ENCODE measurements around the gene CCL4.
"Not testable (repeated sequence)": the region's sequence is repeated elsewhere in the genome, so short reads cannot be mapped to it uniquely, and the experiment has no call there.

Gene CCL4

DNA sequence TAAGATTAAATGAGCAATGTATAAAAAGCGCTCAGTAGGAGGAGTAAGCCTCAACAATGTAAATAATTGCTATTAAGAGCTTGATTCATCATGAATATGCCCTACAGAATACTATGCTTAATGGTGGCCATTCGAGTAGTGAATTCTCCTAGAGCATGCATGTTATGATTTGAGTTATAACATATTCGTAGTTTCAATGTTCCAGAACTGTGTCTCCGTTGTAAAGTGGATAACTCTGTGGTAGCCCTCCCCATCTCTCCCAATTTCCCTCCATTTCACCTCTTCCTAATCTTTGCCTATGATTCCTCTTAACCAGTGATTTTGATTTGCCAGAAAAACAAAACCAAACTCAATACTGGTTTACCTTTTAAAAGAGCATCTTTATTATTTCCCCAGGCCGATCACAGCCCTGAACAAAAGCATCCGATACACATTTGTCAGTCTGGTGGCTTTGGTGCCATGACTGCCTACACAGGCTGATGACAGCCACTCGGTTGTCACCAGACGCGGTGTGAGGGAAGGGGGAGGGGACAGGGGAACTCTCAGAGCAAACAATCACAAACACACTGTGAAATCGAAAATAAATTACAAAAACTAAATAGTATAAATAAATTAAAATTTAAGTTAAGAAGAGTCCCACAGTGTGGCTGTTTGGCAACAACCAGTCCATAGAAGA, 15.6 kb upstream of the CCL4 start:
- not testable (repeated sequence) for DNase-seq (ENCODE audit: low read depth)

DNA sequence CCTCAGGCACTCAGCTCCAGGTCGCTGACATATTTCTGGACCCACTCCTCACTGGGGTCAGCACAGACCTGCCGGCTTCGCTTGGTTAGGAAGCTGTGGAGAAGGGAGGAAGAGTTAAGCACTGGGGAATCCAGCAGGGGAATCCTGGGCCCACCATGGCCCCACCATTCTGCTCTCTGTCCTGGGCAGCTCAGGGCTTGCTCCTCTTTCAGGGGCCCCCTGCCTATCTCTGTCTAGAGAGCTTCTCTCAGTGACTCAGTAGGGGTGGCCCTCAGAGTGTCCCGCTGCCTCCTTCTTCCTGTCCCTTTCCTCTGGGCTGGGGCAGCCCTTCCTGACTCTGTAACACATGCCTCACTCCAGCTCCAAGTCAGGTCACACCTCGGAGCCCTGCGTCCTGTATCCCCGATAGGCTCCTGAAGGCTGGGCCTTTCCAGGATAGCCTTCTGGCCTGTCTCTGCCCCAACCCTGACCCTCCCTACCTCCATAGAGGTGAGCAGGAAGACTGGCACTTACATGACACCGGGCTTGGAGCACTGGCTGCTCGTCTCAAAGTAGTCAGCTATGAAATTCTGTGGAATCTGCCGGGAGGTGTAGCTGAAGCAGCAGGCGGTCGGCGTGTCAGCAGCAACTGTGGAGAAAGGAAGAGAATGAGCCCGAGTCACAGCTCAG, 14.8 kb upstream of the CCL4 start:
- DNase-seq (ENCODE audit: low read depth): no peak

DNA sequence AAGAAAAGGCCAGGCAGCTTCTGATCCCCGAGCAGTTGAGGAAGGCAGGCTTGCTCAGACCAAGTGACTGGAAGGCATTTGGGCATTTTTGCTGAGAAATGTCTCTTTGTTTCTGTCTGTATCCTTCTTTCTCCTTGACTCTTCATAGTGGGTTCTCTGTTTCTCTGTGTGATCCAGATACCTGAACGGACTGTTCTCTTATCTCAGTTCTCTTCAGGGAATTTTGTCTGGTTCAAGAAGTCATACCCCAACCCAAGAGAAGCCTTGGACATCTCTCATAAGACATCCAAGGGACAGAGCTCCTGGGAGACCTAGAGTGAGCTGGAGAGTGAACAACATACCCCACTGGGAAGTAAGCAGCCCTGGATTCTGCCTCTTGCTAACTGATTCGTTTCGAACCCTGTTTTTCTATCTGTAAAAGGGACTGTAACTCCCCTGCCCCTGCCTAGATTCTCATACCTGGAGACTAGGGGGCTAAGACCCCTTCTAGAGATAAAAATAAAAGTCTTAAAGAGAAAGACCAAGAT, 14.2 kb upstream of the CCL4 start:
- no peak for DNase-seq (ENCODE audit: low read depth)

DNA sequence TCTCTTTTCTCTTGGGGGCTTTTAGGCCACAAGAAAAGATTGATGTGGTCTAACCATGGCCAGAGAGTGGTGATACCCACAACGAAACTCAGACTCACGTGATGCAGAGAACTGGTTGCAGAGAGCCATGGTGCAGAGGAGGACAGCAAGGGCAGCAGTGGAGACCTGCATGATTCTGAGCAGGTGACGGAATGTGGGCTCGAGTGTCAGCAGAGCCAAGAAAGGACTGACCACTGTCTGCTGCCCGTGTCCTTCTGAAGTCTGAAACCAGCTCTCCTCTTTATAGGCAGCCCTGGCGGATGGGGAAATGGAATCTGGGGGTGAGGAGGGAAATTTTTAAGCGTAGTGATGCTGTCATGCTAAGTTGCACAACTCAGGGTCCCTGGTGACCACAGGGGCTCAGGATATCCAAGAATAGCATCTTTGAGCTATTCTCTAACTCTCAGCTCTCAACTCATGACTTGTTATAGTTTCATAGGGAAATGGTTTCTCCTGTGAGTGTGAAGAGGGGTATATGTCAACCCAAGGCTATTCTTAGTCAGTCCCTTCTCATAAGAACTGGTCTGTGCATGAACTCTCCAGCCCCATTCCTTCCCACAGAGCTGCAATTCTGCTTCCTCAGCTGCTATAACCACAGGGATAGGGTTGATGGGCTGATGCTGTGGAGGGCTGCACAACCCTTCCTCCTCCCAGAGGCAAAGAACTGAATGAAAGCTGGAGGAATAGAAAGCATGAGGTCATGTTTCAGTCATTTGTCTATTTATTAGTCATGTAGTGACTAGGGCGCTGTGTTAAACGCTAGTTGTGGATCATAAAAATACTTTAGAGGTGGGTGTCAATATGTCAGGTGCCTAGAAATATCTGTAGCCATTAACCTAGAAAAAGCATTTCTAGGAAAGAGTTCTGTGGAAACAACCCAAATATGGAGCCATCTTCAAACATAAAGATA, 13.5 kb upstream of the CCL4 start, which contains the start of gene CCL3:
TSS of gene CCL3 (minus strand) at position 256 of the 949 bp plus-strand sequence. CDS start at position 171, 85 bp downstream.
- DNase-seq (ENCODE audit: low read depth): no peak

DNA sequence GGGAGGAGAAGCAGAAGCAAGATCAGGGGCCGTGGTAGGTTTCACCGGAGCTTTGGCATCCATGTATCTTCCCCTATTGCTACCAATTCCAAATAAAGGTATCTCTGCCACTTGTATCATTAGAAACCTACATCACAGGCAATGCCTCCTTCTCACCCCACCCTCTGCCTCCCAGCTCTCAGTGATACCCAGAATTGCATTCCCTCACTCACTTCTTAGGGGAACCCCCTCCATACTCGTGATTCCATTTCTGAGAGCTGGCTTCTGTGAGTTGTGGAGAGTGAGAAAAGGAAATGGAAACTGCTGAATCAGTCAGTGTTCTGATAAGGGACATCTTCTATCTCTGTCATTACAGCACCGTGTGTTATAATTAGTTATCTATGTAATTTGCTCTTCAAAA, 11.4 kb upstream of the CCL4 start:
- no peak for DNase-seq (ENCODE audit: low read depth)

DNA sequence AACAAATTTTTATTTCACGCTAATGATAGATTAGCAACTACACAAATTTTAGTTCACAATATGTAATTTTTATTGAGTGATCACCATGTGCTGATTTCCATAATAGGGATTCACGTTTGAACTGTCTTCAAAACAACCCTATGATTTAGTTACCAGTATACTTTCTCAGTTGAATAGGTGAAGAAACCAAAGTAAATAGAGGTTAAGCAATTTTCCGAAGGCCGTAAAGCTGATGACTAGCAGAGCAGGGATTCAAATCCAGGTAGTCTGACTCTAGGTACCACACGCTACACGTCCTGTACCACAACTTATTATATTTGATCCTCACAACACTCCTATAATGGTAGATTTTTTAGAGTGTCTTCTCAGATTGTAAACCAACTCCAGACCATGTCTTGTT, 10.9 kb upstream of the CCL4 start:
- not testable (repeated sequence) for DNase-seq (ENCODE audit: low read depth)

DNA sequence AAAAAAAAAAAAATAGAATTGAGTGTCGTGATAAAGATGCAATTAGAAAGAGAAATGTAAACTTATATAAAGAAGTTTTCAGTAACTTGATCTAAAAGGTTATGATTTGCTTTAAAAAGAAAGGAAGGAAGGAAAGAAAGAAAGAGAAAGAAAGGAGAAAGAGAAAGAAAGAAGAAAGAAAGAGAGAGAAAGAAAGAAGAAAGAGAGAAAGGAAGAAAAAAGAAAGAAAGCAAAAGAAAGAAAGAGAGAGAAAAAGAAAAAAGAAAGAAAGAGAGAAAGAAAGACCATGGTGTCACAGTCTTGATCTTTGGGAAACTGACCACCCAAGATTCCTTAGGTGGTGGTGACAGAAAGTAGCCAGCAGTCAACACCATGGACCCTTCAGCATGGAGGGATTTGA, 9.4 kb upstream of the CCL4 start:
- no peak for DNase-seq (ENCODE audit: low read depth)

DNA sequence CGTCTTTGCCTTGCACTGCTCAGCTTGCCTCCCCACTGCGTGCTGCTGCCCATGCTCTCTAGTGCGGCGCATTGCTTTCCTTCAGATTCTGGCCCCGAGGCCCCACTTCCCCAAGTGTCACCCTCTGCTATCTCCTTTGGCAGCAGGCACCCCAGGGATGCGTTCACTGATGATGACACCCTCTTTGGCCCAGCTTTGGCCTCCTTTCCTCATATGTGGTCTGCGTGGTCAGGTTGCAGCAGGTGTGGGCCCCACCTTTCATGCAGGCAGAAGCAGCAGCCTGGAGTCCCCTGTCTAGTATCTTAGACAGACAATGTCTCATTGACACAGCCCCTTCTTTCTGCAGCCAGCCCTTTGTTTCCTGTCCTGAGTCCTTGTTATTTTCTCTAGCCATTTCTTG, 8.9 kb upstream of the CCL4 start:
- DNase-seq (ENCODE audit: low read depth): no peak

DNA sequence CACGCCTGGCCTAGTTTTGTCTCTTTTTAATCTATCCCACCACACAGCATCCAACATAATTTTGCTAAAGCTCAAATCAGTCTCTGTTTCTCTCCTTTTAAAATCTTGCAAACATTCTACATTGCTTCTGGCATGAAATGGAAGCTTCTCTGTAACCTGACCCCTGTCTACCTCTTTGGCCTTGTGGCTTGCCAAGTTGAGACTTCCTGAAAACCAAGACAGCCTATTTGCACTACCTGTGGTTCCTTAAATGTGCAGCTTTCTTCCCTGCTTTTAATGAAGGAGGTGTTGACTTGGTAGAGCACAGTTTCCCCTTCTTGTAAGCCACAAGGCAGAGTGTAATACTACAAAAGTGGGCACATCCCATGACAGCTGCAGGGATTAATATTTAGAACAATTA, 7.6 kb upstream of the CCL4 start:
- DNase-seq (ENCODE audit: low read depth): no peak

DNA sequence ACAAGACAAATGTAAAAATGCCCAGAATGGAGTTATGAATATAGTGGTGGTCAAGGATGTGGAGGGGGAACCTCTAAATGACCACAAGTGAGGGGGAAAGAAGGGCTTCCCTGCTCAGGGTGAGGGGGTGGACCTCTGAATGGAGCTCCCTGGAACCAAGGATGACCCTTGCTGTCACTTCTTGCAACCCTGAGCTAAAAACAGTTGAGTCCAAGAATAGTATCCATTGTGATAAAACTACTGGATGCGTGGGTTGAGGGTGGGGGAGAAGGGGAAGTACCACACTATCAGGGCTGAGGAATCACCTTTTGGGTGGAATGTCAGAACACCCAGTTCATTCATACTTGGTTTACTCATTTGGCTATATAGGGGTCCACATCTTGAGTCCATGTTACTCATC, 4.6 kb upstream of the CCL4 start:
- not testable (repeated sequence) for DNase-seq (ENCODE audit: low read depth)

DNA sequence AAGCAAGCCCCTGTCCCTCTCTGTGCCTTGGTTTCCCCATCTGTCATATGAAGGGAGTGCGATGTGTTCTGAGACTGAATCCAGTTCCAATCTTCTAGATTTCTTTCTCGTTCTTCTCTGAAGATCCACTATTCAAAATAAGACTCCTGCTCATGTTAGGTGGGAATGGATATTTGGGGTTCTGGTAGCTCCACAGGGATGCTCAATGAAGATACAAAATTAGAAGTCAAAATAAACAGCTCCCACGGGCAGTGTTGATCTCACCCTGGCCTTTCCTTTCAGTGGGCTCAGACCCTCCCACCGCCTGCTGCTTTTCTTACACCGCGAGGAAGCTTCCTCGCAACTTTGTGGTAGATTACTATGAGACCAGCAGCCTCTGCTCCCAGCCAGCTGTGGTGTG, 619 bp downstream of the CCL4 start:
- DNase-seq (ENCODE audit: low read depth): not testable (repeated sequence)

DNA sequence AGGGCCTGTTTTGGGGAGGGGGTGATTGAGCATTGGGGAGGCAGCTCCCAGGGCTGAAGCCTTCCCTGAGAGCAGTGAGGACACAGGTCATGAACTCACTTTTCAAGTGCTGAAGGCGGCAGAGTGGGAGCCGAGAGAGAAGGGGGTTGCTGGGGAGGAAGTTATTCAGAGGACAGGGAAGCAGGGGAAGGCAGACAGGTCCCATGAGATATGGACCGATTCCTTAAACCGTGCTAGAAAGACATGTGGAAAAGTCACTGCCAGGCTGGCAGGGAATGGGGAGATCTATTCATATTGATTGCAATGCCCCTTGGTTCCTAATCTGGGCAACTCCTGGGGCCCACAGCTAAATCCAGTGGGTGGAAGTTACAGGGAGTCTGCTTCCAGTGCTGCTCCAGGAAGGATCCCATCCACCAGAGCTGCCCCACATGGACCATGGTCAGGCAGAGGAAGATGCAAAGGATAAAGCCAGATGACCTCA, 1.1 kb downstream of the CCL4 start:
- DNase-seq (ENCODE audit: low read depth): no peak

DNA sequence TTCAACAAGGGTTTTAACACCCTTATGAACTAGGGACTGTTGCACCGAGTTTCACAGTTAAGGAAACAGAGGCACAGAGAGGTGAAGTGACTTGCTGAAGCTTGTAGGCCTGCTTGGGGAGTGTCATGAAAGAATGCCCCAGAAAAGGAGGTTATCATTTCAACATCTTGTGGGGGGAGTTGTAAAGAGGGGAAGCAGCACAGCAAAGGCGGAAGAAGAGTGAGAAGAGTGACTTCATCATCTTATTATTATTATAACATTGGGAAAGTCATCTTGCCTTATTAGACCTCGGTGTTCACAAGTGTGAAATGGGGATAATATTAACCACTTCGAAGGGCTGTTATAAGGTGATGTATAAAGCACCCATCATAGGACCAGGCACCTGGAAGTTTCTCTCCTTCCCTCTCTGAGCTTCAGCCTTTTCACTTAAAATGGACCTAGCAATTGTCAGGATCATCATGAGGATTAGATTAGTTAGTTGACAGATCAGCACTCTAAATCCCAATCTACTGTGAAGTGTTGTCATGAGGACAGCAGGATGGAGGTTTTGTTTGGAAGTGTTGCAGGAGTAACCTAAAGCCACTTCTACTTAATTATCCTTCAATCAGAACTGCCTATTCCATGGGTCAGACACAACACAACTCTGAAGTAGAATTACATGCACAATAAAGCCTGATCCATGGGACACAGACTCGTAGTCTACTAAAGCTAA, 2.3 kb downstream of the CCL4 start:
- no peak for DNase-seq (ENCODE audit: low read depth)

DNA sequence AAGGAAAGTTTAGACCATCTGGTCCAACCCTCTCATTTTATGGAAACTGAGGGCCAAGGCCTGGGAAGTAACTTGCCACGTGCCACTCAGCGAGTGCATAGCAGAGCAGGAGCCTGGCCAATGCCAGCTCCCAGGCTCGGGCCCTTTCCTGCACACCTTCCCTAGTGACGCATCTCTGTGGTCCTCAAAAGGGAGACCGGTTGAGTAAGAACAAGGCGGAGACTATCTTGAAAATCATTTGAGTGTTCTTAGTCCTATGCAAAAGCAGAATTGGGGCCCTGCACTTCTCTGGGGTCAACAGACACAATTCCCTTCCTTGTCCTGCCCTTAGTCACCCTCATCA, 2.8 kb downstream of the CCL4 start:
- no peak for DNase-seq (ENCODE audit: low read depth)

DNA sequence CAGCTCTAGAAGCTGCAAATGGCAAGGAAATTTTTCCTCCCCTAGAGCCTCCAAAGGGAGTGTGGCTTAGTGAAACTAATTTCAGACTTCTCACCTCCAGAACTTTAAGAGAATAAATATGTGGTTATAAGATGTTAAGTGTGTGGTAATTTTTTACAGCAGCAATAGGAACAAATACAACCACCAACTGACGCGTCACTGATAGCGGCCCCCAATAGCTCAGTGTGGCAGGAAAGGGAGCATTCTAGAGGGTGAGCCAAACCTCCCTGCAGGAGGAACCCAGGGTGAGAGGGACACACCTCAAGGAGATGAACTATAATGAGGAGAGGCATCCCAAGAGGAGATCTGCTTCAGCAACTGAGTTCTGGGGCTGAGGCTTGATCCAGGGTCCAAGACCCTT, 4.0 kb downstream of the CCL4 start:
- no peak for DNase-seq (ENCODE audit: low read depth)

DNA sequence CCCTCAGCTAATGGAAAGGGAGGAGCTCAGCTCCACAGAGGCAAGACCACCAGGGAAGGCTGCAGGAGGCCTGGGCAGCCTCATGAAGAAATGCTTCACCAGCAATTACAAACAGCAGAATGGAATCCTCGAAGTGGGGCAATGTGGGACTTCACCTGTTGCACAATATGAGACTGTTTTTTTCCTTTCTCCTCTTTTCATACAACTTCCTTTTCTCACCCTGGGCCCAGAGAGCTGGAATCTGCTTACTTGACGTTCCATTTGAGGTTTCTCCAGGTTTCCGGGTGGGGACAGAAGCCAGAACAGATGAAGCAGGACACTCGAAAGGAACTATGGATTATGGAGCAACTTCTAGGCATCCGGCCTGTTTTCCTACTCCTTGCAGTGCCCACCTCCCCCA, 4.6 kb downstream of the CCL4 start:
- DNase-seq (ENCODE audit: low read depth): not testable (repeated sequence)

DNA sequence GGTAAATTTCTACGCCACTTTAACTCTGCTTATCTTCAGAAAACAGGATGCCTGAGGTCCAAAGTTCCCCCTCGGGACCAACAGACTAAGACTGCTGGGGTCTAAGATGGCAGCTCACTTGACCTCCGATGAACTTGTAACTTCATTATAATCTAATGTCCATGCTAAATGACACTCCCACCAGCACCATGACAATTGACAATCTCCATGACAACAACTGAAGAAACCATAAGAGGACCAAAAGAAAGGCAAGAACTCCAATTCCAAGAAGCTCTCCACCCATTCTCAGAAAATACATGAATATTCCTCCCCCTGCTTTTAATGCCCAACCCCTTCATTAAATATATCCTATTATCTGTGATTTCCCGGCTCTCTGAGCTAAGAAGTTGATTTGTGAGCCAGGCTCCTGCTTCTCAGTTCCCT, 7.5 kb downstream of the CCL4 start:
- DNase-seq (ENCODE audit: low read depth): no peak

DNA sequence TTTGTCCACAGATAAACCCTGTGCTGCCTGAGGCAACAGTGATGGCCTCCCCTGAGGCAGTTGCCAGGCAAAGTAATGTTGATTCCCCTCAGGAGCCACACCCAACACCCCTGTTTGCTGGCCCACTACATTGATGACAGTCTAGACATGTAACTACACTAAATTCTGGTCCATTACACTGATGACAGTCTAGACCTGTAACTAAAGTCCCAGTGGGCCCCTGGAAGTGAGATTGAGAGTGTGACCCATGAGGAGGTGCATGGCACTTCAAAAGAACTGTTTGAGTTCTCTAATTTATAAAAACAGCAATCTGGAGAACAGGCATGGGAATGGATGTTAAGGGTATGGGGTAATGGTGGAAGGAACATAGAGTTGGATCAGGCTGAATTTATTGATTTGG, 8.9 kb downstream of the CCL4 start:
- DNase-seq (ENCODE audit: low read depth): no peak

DNA sequence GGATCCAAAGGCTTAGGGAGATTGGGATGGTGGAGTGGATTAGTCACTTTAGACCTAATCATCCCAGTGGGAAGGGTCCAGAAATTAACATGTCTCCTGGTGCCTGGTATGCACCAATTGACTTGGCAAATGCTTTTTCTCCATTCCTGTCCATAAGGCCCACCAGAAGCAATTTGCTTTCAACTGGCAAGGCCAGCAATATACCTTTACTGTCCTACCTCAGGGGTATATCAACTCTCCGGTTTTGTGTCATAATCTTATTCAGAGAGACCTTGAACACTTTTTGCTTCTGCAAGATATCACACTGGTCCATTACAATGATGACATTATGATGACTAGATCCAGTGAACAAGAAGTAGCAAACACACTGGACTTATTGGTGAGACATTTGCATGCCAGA, 9.5 kb downstream of the CCL4 start:
- DNase-seq (ENCODE audit: low read depth): not testable (repeated sequence)

DNA sequence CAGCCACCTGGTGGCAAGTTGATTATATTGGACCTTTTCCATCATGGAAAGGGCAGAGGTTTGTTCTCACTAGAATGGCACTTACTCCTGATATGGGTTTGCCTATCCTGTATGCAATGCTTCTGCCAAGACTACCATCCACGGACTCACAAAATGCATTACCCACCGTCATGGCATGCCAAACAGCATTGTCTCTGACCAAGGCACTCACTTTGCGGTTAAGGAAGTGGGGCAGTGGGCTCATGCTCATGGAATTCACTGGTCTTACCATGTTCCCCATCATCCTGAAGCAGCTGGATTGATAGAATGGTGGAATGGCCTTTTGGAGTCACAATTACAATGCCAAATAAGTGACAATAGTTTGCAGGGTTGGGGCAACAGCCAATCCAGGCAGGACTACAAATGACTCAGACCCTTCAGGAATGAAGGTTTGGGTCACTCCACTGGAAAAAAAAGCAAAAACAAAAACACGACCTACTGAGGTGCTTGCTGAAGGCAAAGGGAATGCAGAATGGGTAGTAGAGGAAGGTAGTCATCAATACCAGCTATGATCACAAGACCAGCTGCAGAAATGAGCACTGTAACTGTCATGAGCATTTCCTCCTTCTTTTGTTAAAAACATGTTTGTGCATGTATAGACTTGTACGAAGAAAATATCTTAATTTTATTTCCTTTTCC, 11.5 kb downstream of the CCL4 start:
- DNase-seq (ENCODE audit: low read depth): not testable (repeated sequence)

DNA sequence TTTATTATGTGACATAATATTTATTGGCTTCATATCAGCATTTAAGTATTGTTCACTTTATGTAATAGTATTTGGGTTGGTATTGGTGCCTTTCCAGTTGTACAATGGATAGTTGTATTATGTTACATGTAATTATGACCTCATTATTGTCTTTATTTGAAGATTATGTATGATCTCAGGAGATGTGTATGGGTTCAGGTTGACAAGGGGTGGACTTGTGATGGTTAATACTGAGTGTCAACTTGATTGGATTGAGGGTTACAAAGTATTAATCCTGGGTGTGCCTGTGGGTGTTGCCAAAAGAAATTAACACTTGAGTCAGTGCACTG, 12.0 kb downstream of the CCL4 start:
- not testable (repeated sequence) for DNase-seq (ENCODE audit: low read depth)

All from stimulated activated CD8-positive, alpha-beta memory T cell treated with anti-CD3 and anti-CD28 coated beads, Interleukin-7, amount 100 ng/mL, for 24 hours (primary cell).